ENCODE data around the gene GALNT14.

The GALNT14 gene

DNA sequence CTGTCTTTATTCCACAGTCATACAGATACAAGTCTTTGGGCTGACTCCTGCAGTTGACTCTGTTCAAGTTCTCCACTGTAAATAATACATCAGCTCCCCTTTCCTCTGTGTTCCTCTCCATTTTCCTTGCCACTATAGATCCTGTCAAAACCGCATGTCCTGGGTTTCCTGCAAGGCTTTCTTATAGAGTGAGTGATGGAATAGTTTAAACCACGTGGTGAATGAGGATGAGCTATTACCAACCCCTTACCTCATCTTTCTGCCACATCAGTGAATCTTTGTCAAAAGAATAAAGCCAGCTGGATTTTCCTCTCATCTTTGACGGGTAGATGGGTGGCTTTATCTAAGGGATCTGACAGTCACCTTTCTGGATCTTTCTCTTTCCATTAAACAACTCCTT lies 3.9 kb upstream of the GALNT14 start:
- TF ChIP-seq POLR2A (IDR thresholded peaks at IDR 0.05; ENCODE audit: low read length) (no peak), GATA1 (IDR thresholded peaks at IDR 0.05; ENCODE audit: low read depth, low read length) (no peak)
- DNase-seq, result no peak

GRCh38 chr2:31141443-31142085 lies 3.3 kb upstream of the GALNT14 start:
- DNase-seq, result no peak
- TF ChIP-seq POLR2A (IDR thresholded peaks at IDR 0.05; ENCODE audit: low read length), result no peak

DNA sequence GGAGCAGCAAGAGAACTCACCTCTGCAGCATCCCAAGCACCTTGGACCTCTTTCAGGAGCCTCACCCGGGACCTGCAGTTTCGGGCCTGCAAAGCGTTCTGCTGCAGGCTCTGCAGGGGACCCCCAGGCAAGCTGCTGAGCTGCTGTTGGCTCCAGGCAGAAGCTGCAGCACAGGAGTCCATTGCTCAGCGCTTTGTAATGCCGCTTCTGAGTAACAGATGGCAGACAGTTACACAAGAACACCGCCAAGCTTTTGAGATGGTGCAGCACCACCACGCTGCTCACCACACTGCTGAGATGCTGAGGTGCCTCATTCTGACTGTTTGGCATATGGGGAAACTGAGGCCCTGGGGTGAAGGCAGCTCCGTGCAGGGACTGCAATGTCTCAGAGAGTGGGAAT lies 1.9 kb upstream of the GALNT14 start:
- DNase-seq, result no peak
- TF ChIP-seq GATA1 (IDR thresholded peaks at IDR 0.05; ENCODE audit: low read depth, low read length) (no peak), POLR2A (IDR thresholded peaks at IDR 0.05; ENCODE audit: low read length) (no peak)

DNA sequence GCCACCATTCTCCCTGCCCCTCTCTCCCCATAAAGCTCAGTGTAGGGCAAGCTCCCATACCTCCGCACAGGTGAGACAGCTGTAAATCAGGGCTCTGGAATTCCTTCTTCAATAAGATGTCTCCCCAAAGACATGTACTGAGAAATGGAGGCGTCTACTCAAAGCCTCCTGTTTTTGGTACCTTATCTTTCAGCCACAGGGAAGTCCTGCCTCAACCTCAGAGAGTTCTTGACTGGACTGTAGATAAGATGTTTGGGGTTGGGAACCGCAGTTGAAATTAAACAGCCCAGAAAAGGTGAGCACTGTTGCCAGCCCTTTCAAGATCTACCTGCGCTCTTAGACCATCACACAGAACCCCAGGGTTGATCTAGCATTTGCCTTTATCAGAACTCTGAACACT lies 1.4 kb upstream of the GALNT14 start:
- TF ChIP-seq GATA1 (IDR thresholded peaks at IDR 0.05; ENCODE audit: low read depth, low read length) (no peak), POLR2A (IDR thresholded peaks at IDR 0.05; ENCODE audit: low read length) (no peak)

DNA sequence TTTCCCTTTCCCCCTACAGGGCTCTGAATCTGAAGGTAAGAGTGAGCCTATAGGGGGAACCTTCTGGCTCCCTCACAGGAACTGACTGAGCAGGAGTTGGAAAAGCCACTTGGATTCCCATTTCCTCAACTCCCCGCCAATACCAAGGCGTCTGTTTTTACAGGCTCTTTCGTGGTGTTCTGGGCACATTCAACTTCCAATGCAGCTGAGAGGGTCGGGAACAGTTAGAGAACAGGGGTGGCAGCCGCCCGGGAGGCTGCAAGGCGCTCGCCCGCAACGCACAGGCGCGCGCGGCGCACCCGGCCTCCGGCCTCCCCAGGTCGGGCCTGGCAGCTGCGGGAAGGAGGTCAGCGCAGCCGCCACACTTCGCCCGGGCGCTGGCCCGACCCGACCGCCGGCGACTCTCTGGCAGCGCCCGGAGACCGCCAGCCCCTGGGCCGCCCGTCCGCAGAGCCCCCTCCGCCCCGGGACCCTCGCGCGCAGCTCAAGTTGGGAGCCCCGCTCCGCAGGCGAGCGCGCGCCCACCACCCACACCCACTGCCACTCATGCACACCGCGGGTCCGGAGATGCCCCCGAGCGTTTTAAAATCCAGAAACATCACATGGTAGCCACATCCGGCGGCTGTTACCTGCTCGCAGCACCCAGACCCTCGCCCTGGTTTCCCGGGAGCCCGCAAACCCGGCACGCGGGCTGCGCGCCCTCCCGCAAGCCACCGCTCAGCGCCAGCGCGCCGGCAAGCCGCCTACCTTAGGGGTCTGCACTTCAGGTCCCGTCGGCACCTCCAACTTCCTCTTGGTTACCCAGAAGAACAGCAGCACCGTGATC lies 816 bp downstream of the GALNT14 start:
- DNase-seq, result no peak

More for the DNA sequence above, 1.4 kb upstream of the GALNT14 start:
- DNase-seq, result no peak

DNA sequence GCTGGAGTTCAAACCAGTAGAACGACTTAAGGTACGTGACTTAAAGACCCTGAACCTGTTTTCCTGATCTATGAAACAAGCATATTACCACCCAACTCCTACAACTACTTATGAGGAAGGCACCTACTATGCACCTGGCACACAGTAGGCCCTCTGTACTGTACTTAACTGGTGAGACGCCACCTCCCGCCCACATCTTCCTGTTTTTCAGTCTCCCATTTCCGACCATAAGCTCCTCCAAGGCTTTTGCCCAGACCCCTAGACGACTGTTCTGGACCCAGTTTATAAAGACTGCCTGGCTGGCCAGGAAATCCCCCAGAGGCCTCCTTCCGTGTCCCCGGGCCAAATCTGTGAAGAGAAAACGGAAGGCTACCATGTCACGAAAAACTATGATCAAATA lies 1.5 kb downstream of the GALNT14 start:
- no peak for DNase-seq

More for the DNA sequence above, 816 bp downstream of the GALNT14 start:
- TF ChIP-seq GATA1 (IDR thresholded peaks at IDR 0.05; ENCODE audit: low read depth, low read length) (no peak), POLR2A (IDR thresholded peaks at IDR 0.05; ENCODE audit: low read length) (no peak)

GRCh38 chr2:31136000-31136399 lies 2.2 kb downstream of the GALNT14 start:
- no peak for DNase-seq
- no peak for TF ChIP-seq GATA1 (IDR thresholded peaks at IDR 0.05; ENCODE audit: low read depth, low read length)
- TF ChIP-seq POLR2A (IDR thresholded peaks at IDR 0.05; ENCODE audit: low read length), result no peak

More for the DNA sequence above, 1.5 kb downstream of the GALNT14 start:
- TF ChIP-seq POLR2A (IDR thresholded peaks at IDR 0.05; ENCODE audit: low read length), result no peak
- no peak for TF ChIP-seq GATA1 (IDR thresholded peaks at IDR 0.05; ENCODE audit: low read depth, low read length)

GRCh38 chr2:31134480-31134879 lies 3.8 kb downstream of the GALNT14 start:
- no peak for DNase-seq
- no peak for TF ChIP-seq GATA1 (IDR thresholded peaks at IDR 0.05; ENCODE audit: low read depth, low read length)
- TF ChIP-seq POLR2A (IDR thresholded peaks at IDR 0.05; ENCODE audit: low read length), result no peak

DNA sequence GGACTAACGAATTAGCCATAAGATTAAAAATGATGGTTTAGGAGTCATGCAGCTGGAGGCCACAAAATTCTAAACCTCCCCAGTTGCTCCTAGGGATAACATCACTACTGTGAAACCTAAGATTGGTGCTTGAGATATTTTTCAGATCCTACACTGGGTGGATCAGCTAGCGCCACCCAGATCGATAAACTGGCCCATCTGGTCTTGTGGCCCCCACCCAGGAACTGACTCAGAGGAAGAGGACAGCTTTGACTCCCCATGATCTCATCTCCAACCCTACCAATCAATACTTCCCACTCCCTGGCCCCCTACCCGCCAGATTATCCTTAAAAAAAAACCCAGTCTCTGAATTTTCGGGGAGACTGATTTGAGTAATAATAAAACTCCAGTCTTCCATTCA lies 5.5 kb downstream of the GALNT14 start:
- TF ChIP-seq GATA1 (IDR thresholded peaks at IDR 0.05; ENCODE audit: low read depth, low read length) (no peak), POLR2A (IDR thresholded peaks at IDR 0.05; ENCODE audit: low read length) (no peak)
- DNase-seq, result no peak

DNA sequence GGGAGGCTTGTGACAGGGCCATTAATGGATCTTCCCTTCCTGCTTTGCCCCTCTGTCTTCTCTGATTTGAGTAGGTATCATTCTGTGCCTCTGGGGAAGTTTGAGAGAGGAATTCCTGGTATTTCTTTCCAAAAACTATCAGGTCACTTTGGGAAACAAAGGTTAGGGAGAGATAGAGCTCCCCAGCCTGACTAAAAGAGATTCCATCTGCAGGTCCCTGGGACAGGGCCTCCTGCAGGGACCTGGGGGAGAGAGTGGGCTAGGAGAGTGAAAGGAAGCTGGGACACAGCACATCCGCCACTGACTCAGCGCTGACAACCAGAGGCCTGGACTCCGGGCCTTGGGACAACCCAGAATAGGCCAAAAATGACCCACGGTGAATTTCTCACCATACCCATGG lies 6.4 kb downstream of the GALNT14 start:
- TF ChIP-seq GATA1 (IDR thresholded peaks at IDR 0.05; ENCODE audit: low read depth, low read length), result no peak
- no peak for TF ChIP-seq POLR2A (IDR thresholded peaks at IDR 0.05; ENCODE audit: low read length)
- DNase-seq, result no peak

GRCh38 chr2:31129375-31130171 lies 8.7 kb downstream of the GALNT14 start:
- DNase-seq, result no peak
- TF ChIP-seq POLR2A (IDR thresholded peaks at IDR 0.05; ENCODE audit: low read length) (no peak), GATA1 (IDR thresholded peaks at IDR 0.05; ENCODE audit: low read depth, low read length) (no peak)

DNA sequence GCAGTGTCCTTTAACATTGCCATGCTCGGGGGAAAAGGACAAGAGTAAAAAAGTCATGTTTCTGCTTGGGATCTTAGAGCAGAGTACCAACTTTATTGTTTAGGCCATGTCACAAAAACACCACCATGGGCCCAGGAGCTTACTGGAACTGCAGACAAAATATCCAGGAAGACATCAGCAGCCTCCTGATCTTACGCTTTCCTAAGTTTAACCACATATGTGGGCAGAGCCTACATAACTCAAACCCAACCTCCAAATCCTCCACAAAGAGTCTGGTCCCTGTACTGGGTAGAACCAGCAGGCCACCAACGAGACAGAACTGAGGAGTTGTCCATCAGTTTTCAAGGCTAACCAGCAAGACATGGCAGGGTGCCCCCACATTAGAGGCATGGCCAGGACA lies 10.3 kb downstream of the GALNT14 start:
- no peak for DNase-seq

GRCh38 chr2:31125918-31126695 lies 12.1 kb downstream of the GALNT14 start:
- TF ChIP-seq GATA1 (IDR thresholded peaks at IDR 0.05; ENCODE audit: low read depth, low read length), result no peak
- no peak for TF ChIP-seq POLR2A (IDR thresholded peaks at IDR 0.05; ENCODE audit: low read length)
- DNase-seq, result no peak

More for the DNA sequence above, 10.3 kb downstream of the GALNT14 start:
- TF ChIP-seq POLR2A (IDR thresholded peaks at IDR 0.05; ENCODE audit: low read length) (no peak), GATA1 (IDR thresholded peaks at IDR 0.05; ENCODE audit: low read depth, low read length) (no peak)

Data from erythroblast (primary cell).